ENCODE data around the gene CD8B2. TPM values are rescaled to one million over a fixed set of nuclear protein-coding genes. Genes with fewer than 3 reads are reported as not detected.

The CD8B2 gene
- total and polyA plus RNA-seq, 9 of the 15 experiments (the other 6 are each of a cell fraction or from before 2014, with no cell fraction given): 0.03 TPM; not detected in 8

GRCh38 chr2:106552921-106553320, 65.8 kb downstream of the CD8B2 start (continued):
- TF ChIP-seq KAT2B (IDR thresholded peaks at IDR 0.05; ENCODE audit: low read depth, low read length) (no peak), ZNF212 (CRISPR knock-in tag; IDR thresholded peaks at IDR 0.05) (no peak), FOXJ3 (CRISPR knock-in tag; IDR thresholded peaks at IDR 0.05) (no peak)

GRCh38 chr2:106553321-106553720, 66.2 kb downstream of the CD8B2 start:
- intact Hi-C loops (cut with micrococcal nuclease): no loop called here
- H3K27me3 ChIP-seq (ENCODE audit: control insufficient read depth in 2 of 2, insufficient read depth in 2 of 2, low read length in 2 of 2): peaks cover 0 to 8% of the 10 kb centered on the region in 2 experiments; a peak in 2 of 5 replicates
- no TSS peak for BruUV-seq (replicated peaks)
- H2AFZ ChIP-seq (ENCODE audit: low read depth, low read length): no peak overlapping the region
- ATAC-seq (no peak), FAIRE-seq (no peak), DNase-seq (ENCODE audit: extremely low read depth in 1 of 4, low spot score in 3 of 4) (no peak)
- in situ Hi-C loops (cut with MboI): no loop called here
- H3K36me3 ChIP-seq (ENCODE audit: control insufficient read depth, insufficient read depth, low read length): no peaks in the 10 kb centered on the region
- H3K27ac ChIP-seq (ENCODE audit: extremely low read depth, low read depth, low read length): no peak overlapping the region
- CTCF ChIA-PET (ENCODE audit: low intra/inter-chr PET ratio): no interaction called here
- H3K9me1 ChIP-seq (ENCODE audit: control insufficient read depth, insufficient read depth, low read length): no peaks in the 10 kb centered on the region
- no peaks in the 10 kb centered on the region for H3K79me2 ChIP-seq (ENCODE audit: control insufficient read depth, insufficient read depth, low read length)
- H3K4me3 ChIP-seq: no peak overlapping the region
- H3K4me1 ChIP-seq (replicated peaks in 1 of 2; ENCODE audit: control insufficient read depth in 2 of 2, insufficient read depth in 2 of 2, low read length in 2 of 2): no peaks in the 10 kb centered on the region
- H3K4me2 ChIP-seq (ENCODE audit: insufficient read depth, low read length): no peak overlapping the region
- H3K9me3 ChIP-seq (replicated peaks; ENCODE audit: control insufficient read depth, insufficient read depth, low read depth, low read length): no peaks in the 10 kb centered on the region
- 0% methylated on average over 6 of the region's 6 CpGs for WGBS (ENCODE audit: insufficient coverage, low coverage, missing lambda C conversion rate)
- no peaks in the 10 kb centered on the region for H4K20me1 ChIP-seq (replicated peaks; ENCODE audit: control insufficient read depth, insufficient read depth, low read length)
- no peak overlapping the region for H3K9ac ChIP-seq (ENCODE audit: insufficient read depth in 1 of 2, low read depth in 2 of 2, low read length in 2 of 2)
- POLR2A ChIA-PET: interaction anchor here (1.0 kb wide), 1 partner anchor 10 kb away, joined by 3 read pairs; no protein-coding TSS in a partner anchor
- no peak for TF ChIP-seq CTCF (IDR thresholded peaks at IDR 0.05 in 2 of 3, conservative IDR thresholded peaks at IDR 0.05 in 1 of 3; ENCODE audit: insufficient read depth in 2 of 3, low read depth in 1 of 3, low read length in 3 of 3)
- no peak for TF ChIP-seq ZNF717 (CRISPR knock-in tag; IDR thresholded peaks at IDR 0.05)
- no peak for TF ChIP-seq E2F8 (IDR thresholded peaks at IDR 0.05; ENCODE audit: low read depth, partially characterized antibody)
- TF ChIP-seq ARID3A (IDR thresholded peaks at IDR 0.05; ENCODE audit: borderline replicate concordance, low read depth, low read length): no peak
- TF ChIP-seq GATA2 (CRISPR knock-in tag; IDR thresholded peaks at IDR 0.05): no peak
- TF ChIP-seq UBTF (IDR thresholded peaks at IDR 0.05; ENCODE audit: borderline replicate concordance in 1 of 2, low read depth in 2 of 2, low read length in 2 of 2): no peak
- TF ChIP-seq NUFIP1 (IDR thresholded peaks at IDR 0.05; ENCODE audit: partially characterized antibody): no peak
- no peak for TF ChIP-seq KAT2B (IDR thresholded peaks at IDR 0.05; ENCODE audit: low read depth, low read length)
- TF ChIP-seq HMG20A (CRISPR knock-in tag; conservative IDR thresholded peaks at IDR 0.05): no peak
- no peak for TF ChIP-seq ZBTB1 (CRISPR knock-in tag; IDR thresholded peaks at IDR 0.05; ENCODE audit: borderline replicate concordance, low read depth)

Measured in K562 (cell line).